GM18507 (cell line): Measurements from ENCODE around the gene DST.
"Not testable (repeated sequence)": the region's sequence is repeated elsewhere in the genome, so short reads cannot be mapped to it uniquely, and the experiment has no call there.

Source experiments
- DNase-seq: peaks from one replicate; pipeline ENCODE4 v3.0.0; 2011; ENCODE audit warnings: low read depth; ENCODE audit not compliant: insufficient read length; ENCODE audit errors: extremely low spot score
- FAIRE-seq: peaks from 2 replicates; lab custom pipeline; 2011; peaks lifted over from hg19 to GRCh38; lab: Jason Lieb, UNC

Gene DST

GRCh38 chr6:56501993-56502392 lies 140.7 kb downstream of the DST start:
- DNase-seq = no peak
- no peak for FAIRE-seq

- no peak for FAIRE-seq
- DNase-seq = no peak
Observed at GRCh38 chr6:56499095-56499494, 143.6 kb downstream of the DST start.

GRCh38 chr6:56497691-56498090 lies 145.0 kb downstream of the DST start:
- FAIRE-seq (no peak), DNase-seq (no peak)

GRCh38 chr6:56497240-56497639 lies 145.4 kb downstream of the DST start:
- DNase-seq (no peak), FAIRE-seq (no peak)

GRCh38 chr6:56496650-56497049 lies 146.0 kb downstream of the DST start:
- not testable (repeated sequence) for DNase-seq

GRCh38 chr6:56495654-56496053 lies 147.0 kb downstream of the DST start:
- FAIRE-seq = no peak
- no peak for DNase-seq

More at GRCh38 chr6:56496650-56497049, 146.0 kb downstream of the DST start:
- not testable (repeated sequence) for FAIRE-seq

GRCh38 chr6:56491606-56492328 lies 150.9 kb downstream of the DST start:
- FAIRE-seq = no peak
- DNase-seq = no peak

GRCh38 chr6:56490993-56491392 lies 151.7 kb downstream of the DST start:
- FAIRE-seq = no peak
- no peak for DNase-seq

GRCh38 chr6:56489559-56489958 lies 153.1 kb downstream of the DST start:
- FAIRE-seq = no peak
- no peak for DNase-seq

- FAIRE-seq = no peak
- DNase-seq = no peak
Observed at GRCh38 chr6:56488281-56488680, 154.4 kb downstream of the DST start.

- no peak for DNase-seq
- no peak for FAIRE-seq
Observed at GRCh38 chr6:56486681-56487080, 156.0 kb downstream of the DST start.

GRCh38 chr6:56484669-56485068 lies 158.0 kb downstream of the DST start:
- DNase-seq (no peak), FAIRE-seq (no peak)

- FAIRE-seq (no peak), DNase-seq (no peak)
Observed at GRCh38 chr6:56483929-56484328, 158.8 kb downstream of the DST start.

- DNase-seq (no peak), FAIRE-seq (no peak)
Observed at GRCh38 chr6:56482525-56482924, 160.2 kb downstream of the DST start.

GRCh38 chr6:56481957-56482356 lies 160.7 kb downstream of the DST start:
- no peak for DNase-seq
- no peak for FAIRE-seq

- FAIRE-seq (peak; percentile 5), DNase-seq (no peak)
Observed at GRCh38 chr6:56480654-56481337, 161.9 kb downstream of the DST start.

GRCh38 chr6:56480246-56480645 lies 162.4 kb downstream of the DST start:
- FAIRE-seq (no peak), DNase-seq (no peak)

- DNase-seq = no peak
- no peak for FAIRE-seq
Observed at GRCh38 chr6:56479381-56479780, 163.3 kb downstream of the DST start.

GRCh38 chr6:56478202-56478601 lies 164.5 kb downstream of the DST start:
- DNase-seq (no peak), FAIRE-seq (no peak)

GRCh38 chr6:56477241-56477640 lies 165.4 kb downstream of the DST start:
- no peak for DNase-seq
- no peak for FAIRE-seq
